SK-N-SH treated with all-trans-retinoic acid at 6 μM for 48 hours (cell line): Measurements from ENCODE around the gene BNC2.

ENCODE experiments used
- ATAC-seq: fragments of 200-7000 bp; cut with Tn5 transposase; 3 replicates; pipeline ENCODE4 v1.9.1; 2020; ENCODE audit warnings: mild to moderate bottlenecking, moderate library complexity
- ARNTL ChIP-seq: fragments of 450-650 bp; formaldehyde crosslinking; IDR thresholded peaks from 2 replicates; pipeline ENCODE4 v1.5.0; 2020; ENCODE audit warnings: low read depth, mild to moderate bottlenecking, moderate library complexity, borderline replicate concordance
- BACH2 ChIP-seq: fragments of 250-450 bp; sonication (Bioruptor Pico); IDR thresholded peaks from 2 replicates; pipeline ENCODE4 v1.9.0; 2021; ENCODE audit warnings: mild to moderate bottlenecking, borderline replicate concordance
- CREB5 ChIP-seq: fragments of 250-450 bp; sonication (Bioruptor Pico); IDR thresholded peaks from 2 replicates; pipeline ENCODE4 v1.5.1; 2020; ENCODE audit warnings: low read depth, mild to moderate bottlenecking, moderate library complexity
- ESRRG ChIP-seq: fragments of 250-450 bp; sonication (Bioruptor Pico); IDR thresholded peaks from 2 replicates; pipeline ENCODE4 v1.6.1; 2021; ENCODE audit warnings: mild to moderate bottlenecking
- GLIS3 ChIP-seq: fragments of 250-450 bp; sonication (Bioruptor Pico); IDR thresholded peaks from 2 replicates; pipeline ENCODE4 v1.5.0; 2020; ENCODE audit warnings: mild to moderate bottlenecking, moderate library complexity
- ISL1 ChIP-seq: fragments of 250-450 bp; sonication (Bioruptor Pico); IDR thresholded peaks from 2 replicates; pipeline ENCODE4 v2.1.2; 2022; ENCODE audit warnings: mild to moderate bottlenecking, moderate library complexity
- OSR1 ChIP-seq: fragments of 250-450 bp; sonication (Bioruptor Pico); IDR thresholded peaks from 2 replicates; pipeline ENCODE4 v1.8.0; 2022; ENCODE audit warnings: moderate library complexity, mild to moderate bottlenecking, inconsistent platforms
- PATZ1 ChIP-seq: fragments of 250-450 bp; sonication (Bioruptor Pico); IDR thresholded peaks from 2 replicates; pipeline ENCODE4 v1.8.0; 2020; ENCODE audit warnings: mild to moderate bottlenecking, moderate library complexity, borderline replicate concordance
- POU6F1 ChIP-seq: fragments of 250-450 bp; sonication (Bioruptor Pico); IDR thresholded peaks from 2 replicates; pipeline ENCODE4 v1.8.0; 2021; ENCODE audit warnings: low read depth, mild to moderate bottlenecking, moderate library complexity, borderline replicate concordance
- SNAI2 ChIP-seq: fragments of 250-450 bp; sonication (Bioruptor Pico); IDR thresholded peaks from 2 replicates; pipeline ENCODE4 v1.5.0; 2020; ENCODE audit warnings: mild to moderate bottlenecking, moderate library complexity
- TCF4 ChIP-seq: fragments of 250-450 bp; sonication (Bioruptor Pico); IDR thresholded peaks from 2 replicates; pipeline ENCODE4 v1.8.0; 2021; ENCODE audit warnings: mild to moderate bottlenecking, moderate library complexity, borderline replicate concordance
- TOX ChIP-seq: fragments of 250-450 bp; sonication (Bioruptor Pico); IDR thresholded peaks from 2 replicates; pipeline ENCODE4 v1.8.0; 2021; ENCODE audit warnings: mild to moderate bottlenecking, moderate library complexity, borderline replicate concordance
- ZFP3 ChIP-seq: fragments of 250-450 bp; sonication (Bioruptor Pico); IDR thresholded peaks from 2 replicates; pipeline ENCODE4 v1.5.0; 2020; ENCODE audit warnings: mild to moderate bottlenecking, moderate library complexity
- ZFP30 ChIP-seq: fragments of 450-650 bp; formaldehyde crosslinking; IDR thresholded peaks from 2 replicates; pipeline ENCODE4 v1.5.0; 2022; ENCODE audit warnings: mild to moderate bottlenecking, moderate library complexity
- ZNF565 ChIP-seq: fragments of 450-650 bp; formaldehyde crosslinking; conservative IDR thresholded peaks from 2 replicates; pipeline ENCODE4 v1.5.0; 2020; ENCODE audit warnings: low read depth, mild to moderate bottlenecking, moderate library complexity
- ZNF70 ChIP-seq: fragments of 450-650 bp; formaldehyde crosslinking; IDR thresholded peaks from 2 replicates; pipeline ENCODE4 v1.5.0; 2020; ENCODE audit warnings: mild to moderate bottlenecking, moderate library complexity
- ZNF8 ChIP-seq: fragments of 450-650 bp; formaldehyde crosslinking; IDR thresholded peaks from 2 replicates; pipeline ENCODE4 v1.5.0; 2020; ENCODE audit warnings: mild to moderate bottlenecking, moderate library complexity
- TF ChIP-seq, protein P1 (sequence below): fragments of 250-450 bp; sonication (Bioruptor Pico); IDR thresholded peaks from 2 replicates; pipeline ENCODE4 v1.5.1; 2021; ENCODE audit warnings: mild to moderate bottlenecking, moderate library complexity
- TF ChIP-seq, protein P2 (sequence below): fragments of 250-450 bp; sonication (Bioruptor Pico); IDR thresholded peaks from 2 replicates; pipeline ENCODE4 v1.5.0; 2020; ENCODE audit warnings: mild to moderate bottlenecking, moderate library complexity

BNC2 gene

DNA sequence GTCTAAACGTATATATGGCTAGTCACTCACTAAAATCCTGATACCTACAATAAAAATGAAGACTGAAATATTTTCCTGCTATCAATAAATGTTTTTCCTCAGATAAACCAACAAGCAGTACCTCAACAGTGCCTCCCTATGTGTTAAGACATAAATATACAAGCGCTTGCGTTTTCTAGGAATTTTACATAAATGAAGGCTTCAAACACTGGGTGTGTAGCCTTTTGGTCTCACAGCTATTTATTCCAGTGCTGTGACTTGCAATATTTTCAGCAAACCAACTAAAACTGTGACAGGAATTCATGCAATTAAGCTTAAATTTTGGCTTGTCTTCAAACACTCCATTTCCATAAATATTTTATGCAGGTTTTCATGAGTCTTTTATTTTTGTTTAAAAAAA lies 437.0 kb downstream of the BNC2 start:
- TF ChIP-seq ZNF565: no peak
- TF ChIP-seq ISL1 (CRISPR knock-in tag): no peak
- TF ChIP-seq ARNTL (CRISPR knock-in tag): no peak
- TF ChIP-seq, protein P1, sequence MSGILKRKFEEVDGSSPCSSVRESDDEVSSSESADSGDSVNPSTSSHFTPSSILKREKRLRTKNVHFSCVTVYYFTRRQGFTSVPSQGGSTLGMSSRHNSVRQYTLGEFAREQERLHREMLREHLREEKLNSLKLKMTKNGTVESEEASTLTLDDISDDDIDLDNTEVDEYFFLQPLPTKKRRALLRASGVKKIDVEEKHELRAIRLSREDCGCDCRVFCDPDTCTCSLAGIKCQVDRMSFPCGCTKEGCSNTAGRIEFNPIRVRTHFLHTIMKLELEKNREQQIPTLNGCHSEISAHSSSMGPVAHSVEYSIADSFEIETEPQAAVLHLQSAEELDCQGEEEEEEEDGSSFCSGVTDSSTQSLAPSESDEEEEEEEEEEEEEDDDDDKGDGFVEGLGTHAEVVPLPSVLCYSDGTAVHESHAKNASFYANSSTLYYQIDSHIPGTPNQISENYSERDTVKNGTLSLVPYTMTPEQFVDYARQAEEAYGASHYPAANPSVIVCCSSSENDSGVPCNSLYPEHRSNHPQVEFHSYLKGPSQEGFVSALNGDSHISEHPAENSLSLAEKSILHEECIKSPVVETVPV (CRISPR knock-in tag): no peak
- TF ChIP-seq POU6F1: no peak
- TF ChIP-seq GLIS3: no peak
- TF ChIP-seq PATZ1 (CRISPR knock-in tag): no peak
- TF ChIP-seq, protein P2, sequence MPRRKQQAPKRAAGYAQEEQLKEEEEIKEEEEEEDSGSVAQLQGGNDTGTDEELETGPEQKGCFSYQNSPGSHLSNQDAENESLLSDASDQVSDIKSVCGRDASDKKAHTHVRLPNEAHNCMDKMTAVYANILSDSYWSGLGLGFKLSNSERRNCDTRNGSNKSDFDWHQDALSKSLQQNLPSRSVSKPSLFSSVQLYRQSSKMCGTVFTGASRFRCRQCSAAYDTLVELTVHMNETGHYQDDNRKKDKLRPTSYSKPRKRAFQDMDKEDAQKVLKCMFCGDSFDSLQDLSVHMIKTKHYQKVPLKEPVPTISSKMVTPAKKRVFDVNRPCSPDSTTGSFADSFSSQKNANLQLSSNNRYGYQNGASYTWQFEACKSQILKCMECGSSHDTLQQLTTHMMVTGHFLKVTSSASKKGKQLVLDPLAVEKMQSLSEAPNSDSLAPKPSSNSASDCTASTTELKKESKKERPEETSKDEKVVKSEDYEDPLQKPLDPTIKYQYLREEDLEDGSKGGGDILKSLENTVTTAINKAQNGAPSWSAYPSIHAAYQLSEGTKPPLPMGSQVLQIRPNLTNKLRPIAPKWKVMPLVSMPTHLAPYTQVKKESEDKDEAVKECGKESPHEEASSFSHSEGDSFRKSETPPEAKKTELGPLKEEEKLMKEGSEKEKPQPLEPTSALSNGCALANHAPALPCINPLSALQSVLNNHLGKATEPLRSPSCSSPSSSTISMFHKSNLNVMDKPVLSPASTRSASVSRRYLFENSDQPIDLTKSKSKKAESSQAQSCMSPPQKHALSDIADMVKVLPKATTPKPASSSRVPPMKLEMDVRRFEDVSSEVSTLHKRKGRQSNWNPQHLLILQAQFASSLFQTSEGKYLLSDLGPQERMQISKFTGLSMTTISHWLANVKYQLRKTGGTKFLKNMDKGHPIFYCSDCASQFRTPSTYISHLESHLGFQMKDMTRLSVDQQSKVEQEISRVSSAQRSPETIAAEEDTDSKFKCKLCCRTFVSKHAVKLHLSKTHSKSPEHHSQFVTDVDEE (CRISPR knock-in tag): no peak
- TF ChIP-seq OSR1: no peak
- TF ChIP-seq CREB5: no peak
- TF ChIP-seq TCF4: no peak
- TF ChIP-seq ESRRG (CRISPR knock-in tag): no peak
- TF ChIP-seq SNAI2 (CRISPR knock-in tag): no peak
- no peak for TF ChIP-seq ZNF8 (CRISPR knock-in tag)
- ATAC-seq: no peak

- ATAC-seq: no peak
- TF ChIP-seq ZNF70 (CRISPR knock-in tag) (no peak), ZFP3 (CRISPR knock-in tag) (no peak), PATZ1 (CRISPR knock-in tag) (no peak)
Observed at GRCh38 chr9:16431666-16432392, 438.6 kb downstream of the BNC2 start.

- ATAC-seq: no peak
- TF ChIP-seq PATZ1 (CRISPR knock-in tag) (no peak), ESRRG (CRISPR knock-in tag) (no peak), ZFP30 (no peak), TOX (CRISPR knock-in tag) (no peak), CREB5 (no peak), ARNTL (CRISPR knock-in tag) (no peak), BACH2 (no peak)
- TF ChIP-seq, protein P2 (CRISPR knock-in tag): no peak
Observed at GRCh38 chr9:16429671-16430070, 440.8 kb downstream of the BNC2 start.
